Panc1 (cell line): ENCODE data around the gene MLST8.

Source experiments
- POLR2AphosphoS5 ChIP-seq: IDR thresholded peaks from 2 replicates; pipeline ENCODE4 v1.6.1; 2012; ENCODE audit warnings: mild to moderate bottlenecking, low read depth, low read length, moderate library complexity
- TCF7L2 ChIP-seq: IDR thresholded peaks from 2 replicates; pipeline ENCODE4 v1.6.1; 2011; ENCODE audit warnings: mild to moderate bottlenecking, low read depth, low read length, inconsistent platforms
- TF ChIP-seq, protein P1 (sequence below): fragments of 450-650 bp; IDR thresholded peaks from 2 replicates; pipeline ENCODE4 v1.5.1; 2017; ENCODE audit warnings: mild to moderate bottlenecking
- TF ChIP-seq, protein P2 (sequence below), 2 experiments: IDR thresholded peaks; 2 replicates each; pipeline ENCODE4 v1.6.1; 2011 to 2012; ENCODE audit warnings: low read depth in 2 of 2, control low read depth in 1 of 2, low read length in 1 of 2, mild to moderate bottlenecking in 1 of 2, moderate library complexity in 1 of 2; ENCODE audit not compliant: insufficient read depth in 1 of 2

DNA sequence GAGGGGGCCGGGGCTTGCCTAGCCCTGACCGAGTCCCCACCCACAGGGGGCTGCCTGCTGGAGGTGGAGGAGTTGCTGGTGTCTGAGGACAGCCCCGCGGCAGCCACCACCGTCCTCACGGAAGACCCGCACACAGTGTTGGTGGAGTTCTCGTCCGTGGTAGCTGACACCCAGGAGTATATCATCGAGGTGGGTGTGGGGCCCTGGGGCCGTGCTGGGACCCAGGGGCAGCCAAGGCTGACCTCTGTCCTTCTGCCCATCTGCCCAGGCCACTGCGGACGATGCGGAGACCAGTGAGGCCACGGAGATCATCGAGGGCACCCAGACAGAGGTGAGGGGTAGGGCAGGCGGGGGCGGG lies 29.5 kb downstream of the MLST8 start:
- TF ChIP-seq, protein P1, sequence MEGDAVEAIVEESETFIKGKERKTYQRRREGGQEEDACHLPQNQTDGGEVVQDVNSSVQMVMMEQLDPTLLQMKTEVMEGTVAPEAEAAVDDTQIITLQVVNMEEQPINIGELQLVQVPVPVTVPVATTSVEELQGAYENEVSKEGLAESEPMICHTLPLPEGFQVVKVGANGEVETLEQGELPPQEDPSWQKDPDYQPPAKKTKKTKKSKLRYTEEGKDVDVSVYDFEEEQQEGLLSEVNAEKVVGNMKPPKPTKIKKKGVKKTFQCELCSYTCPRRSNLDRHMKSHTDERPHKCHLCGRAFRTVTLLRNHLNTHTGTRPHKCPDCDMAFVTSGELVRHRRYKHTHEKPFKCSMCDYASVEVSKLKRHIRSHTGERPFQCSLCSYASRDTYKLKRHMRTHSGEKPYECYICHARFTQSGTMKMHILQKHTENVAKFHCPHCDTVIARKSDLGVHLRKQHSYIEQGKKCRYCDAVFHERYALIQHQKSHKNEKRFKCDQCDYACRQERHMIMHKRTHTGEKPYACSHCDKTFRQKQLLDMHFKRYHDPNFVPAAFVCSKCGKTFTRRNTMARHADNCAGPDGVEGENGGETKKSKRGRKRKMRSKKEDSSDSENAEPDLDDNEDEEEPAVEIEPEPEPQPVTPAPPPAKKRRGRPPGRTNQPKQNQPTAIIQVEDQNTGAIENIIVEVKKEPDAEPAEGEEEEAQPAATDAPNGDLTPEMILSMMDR = no peak
- TF ChIP-seq, protein P2, sequence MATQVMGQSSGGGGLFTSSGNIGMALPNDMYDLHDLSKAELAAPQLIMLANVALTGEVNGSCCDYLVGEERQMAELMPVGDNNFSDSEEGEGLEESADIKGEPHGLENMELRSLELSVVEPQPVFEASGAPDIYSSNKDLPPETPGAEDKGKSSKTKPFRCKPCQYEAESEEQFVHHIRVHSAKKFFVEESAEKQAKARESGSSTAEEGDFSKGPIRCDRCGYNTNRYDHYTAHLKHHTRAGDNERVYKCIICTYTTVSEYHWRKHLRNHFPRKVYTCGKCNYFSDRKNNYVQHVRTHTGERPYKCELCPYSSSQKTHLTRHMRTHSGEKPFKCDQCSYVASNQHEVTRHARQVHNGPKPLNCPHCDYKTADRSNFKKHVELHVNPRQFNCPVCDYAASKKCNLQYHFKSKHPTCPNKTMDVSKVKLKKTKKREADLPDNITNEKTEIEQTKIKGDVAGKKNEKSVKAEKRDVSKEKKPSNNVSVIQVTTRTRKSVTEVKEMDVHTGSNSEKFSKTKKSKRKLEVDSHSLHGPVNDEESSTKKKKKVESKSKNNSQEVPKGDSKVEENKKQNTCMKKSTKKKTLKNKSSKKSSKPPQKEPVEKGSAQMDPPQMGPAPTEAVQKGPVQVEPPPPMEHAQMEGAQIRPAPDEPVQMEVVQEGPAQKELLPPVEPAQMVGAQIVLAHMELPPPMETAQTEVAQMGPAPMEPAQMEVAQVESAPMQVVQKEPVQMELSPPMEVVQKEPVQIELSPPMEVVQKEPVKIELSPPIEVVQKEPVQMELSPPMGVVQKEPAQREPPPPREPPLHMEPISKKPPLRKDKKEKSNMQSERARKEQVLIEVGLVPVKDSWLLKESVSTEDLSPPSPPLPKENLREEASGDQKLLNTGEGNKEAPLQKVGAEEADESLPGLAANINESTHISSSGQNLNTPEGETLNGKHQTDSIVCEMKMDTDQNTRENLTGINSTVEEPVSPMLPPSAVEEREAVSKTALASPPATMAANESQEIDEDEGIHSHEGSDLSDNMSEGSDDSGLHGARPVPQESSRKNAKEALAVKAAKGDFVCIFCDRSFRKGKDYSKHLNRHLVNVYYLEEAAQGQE (IDR thresholded peaks at IDR 0.05; ENCODE audit: insufficient read depth in 1 of 2, low read depth in 2 of 2, low read length in 1 of 2) = no peak
- TF ChIP-seq POLR2AphosphoS5 (no peak), TCF7L2 (no peak)
